ENCODE data around the gene MCC.

Gene MCC

DNA sequence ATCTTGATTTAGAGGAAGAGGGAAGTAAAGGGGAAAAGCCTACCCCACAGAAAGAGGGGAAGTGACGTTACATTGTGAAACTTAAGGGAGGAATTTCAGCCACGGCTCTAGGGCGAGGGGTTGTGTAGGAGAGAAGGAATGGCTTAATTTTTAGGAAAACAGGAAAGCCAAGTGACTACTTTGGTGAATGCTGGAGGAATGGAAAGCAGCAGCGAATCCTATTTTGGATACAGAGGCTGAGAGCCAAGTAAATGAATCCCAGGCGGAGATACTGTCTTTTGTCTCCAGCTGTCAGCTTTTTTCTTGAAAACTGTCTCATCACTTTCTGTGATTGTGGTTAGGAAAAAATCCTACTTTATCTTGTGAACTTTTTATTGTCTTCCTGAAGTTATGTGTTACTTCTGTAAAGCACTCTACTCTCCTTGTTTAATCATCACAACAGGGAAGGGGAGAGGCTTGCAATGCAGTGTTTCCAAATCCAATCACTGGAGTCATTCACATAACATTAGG, 241.8 kb downstream of the MCC start:
- no peak for ATAC-seq
- no peak for TF ChIP-seq ARNTL (CRISPR knock-in tag; IDR thresholded peaks at IDR 0.05; ENCODE audit: borderline replicate concordance, low read depth)
- TF ChIP-seq RARB (CRISPR knock-in tag; IDR thresholded peaks at IDR 0.05): no peak
- no peak for TF ChIP-seq ZNF70 (CRISPR knock-in tag; IDR thresholded peaks at IDR 0.05)
- TF ChIP-seq TSHZ2 (CRISPR knock-in tag; IDR thresholded peaks at IDR 0.05): no peak
- no peak for TF ChIP-seq TCF4 (CRISPR knock-in tag; IDR thresholded peaks at IDR 0.05; ENCODE audit: borderline replicate concordance)
- no peak for TF ChIP-seq TOX (CRISPR knock-in tag; IDR thresholded peaks at IDR 0.05; ENCODE audit: borderline replicate concordance)
- no peak for TF ChIP-seq PPARA (CRISPR knock-in tag; IDR thresholded peaks at IDR 0.05; ENCODE audit: borderline replicate concordance)
- TF ChIP-seq CSRNP3 (CRISPR knock-in tag; IDR thresholded peaks at IDR 0.05): no peak
- TF ChIP-seq OSR1 (CRISPR knock-in tag; IDR thresholded peaks at IDR 0.05): no peak
- no peak for TF ChIP-seq CREB5 (CRISPR knock-in tag; IDR thresholded peaks at IDR 0.05; ENCODE audit: low read depth)
- no peak for TF ChIP-seq ZNF565 (CRISPR knock-in tag; conservative IDR thresholded peaks at IDR 0.05; ENCODE audit: low read depth)
- no peak for TF ChIP-seq ESRRG (CRISPR knock-in tag; IDR thresholded peaks at IDR 0.05)
- no peak for TF ChIP-seq ISL1 (CRISPR knock-in tag; IDR thresholded peaks at IDR 0.05)
- no peak for TF ChIP-seq ZNF8 (CRISPR knock-in tag; IDR thresholded peaks at IDR 0.05)
- no peak for TF ChIP-seq GLIS3 (CRISPR knock-in tag; IDR thresholded peaks at IDR 0.05)

- TF ChIP-seq CREB5 (CRISPR knock-in tag; IDR thresholded peaks at IDR 0.05; ENCODE audit: low read depth) (no peak), ZNF70 (CRISPR knock-in tag; IDR thresholded peaks at IDR 0.05) (no peak), TCF4 (CRISPR knock-in tag; IDR thresholded peaks at IDR 0.05; ENCODE audit: borderline replicate concordance) (no peak), TOX (CRISPR knock-in tag; IDR thresholded peaks at IDR 0.05; ENCODE audit: borderline replicate concordance) (no peak), ISL1 (CRISPR knock-in tag; IDR thresholded peaks at IDR 0.05) (no peak), ZFP30 (CRISPR knock-in tag; IDR thresholded peaks at IDR 0.05) (no peak), CSRNP3 (CRISPR knock-in tag; IDR thresholded peaks at IDR 0.05) (no peak), ZFP3 (CRISPR knock-in tag; IDR thresholded peaks at IDR 0.05) (no peak), PPARA (CRISPR knock-in tag; IDR thresholded peaks at IDR 0.05; ENCODE audit: borderline replicate concordance) (no peak), GLIS3 (CRISPR knock-in tag; IDR thresholded peaks at IDR 0.05) (no peak), ZNF8 (CRISPR knock-in tag; IDR thresholded peaks at IDR 0.05) (no peak), CSDC2 (CRISPR knock-in tag; IDR thresholded peaks at IDR 0.05) (no peak), ZNF565 (CRISPR knock-in tag; conservative IDR thresholded peaks at IDR 0.05; ENCODE audit: low read depth) (no peak), TSHZ2 (CRISPR knock-in tag; IDR thresholded peaks at IDR 0.05) (no peak)
- TF ChIP-seq, protein P1, sequence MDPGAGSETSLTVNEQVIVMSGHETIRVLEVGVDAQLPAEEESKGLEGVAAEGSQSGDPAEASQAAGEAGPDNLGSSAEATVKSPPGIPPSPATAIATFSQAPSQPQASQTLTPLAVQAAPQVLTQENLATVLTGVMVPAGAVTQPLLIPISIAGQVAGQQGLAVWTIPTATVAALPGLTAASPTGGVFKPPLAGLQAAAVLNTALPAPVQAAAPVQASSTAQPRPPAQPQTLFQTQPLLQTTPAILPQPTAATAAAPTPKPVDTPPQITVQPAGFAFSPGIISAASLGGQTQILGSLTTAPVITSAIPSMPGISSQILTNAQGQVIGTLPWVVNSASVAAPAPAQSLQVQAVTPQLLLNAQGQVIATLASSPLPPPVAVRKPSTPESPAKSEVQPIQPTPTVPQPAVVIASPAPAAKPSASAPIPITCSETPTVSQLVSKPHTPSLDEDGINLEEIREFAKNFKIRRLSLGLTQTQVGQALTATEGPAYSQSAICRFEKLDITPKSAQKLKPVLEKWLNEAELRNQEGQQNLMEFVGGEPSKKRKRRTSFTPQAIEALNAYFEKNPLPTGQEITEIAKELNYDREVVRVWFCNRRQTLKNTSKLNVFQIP (CRISPR knock-in tag; IDR thresholded peaks at IDR 0.05; ENCODE audit: borderline replicate concordance, low read depth): no peak
- ATAC-seq: no peak
Measured at GRCh38 chr5:113245427-113246225, 242.6 kb downstream of the MCC start.
